Activated naive CD8-positive, alpha-beta T cell treated with anti-CD3 and anti-CD28 coated beads, Interleukin-2, amount 10 ng/mL, durations not matched to agents 7 days and 5 days (primary cell): ENCODE results near the gene EYA2. TPM values are rescaled to one million over a fixed set of nuclear protein-coding genes. Genes with fewer than 3 reads are reported as not detected.

Experiments
- ATAC-seq: fragments of 150-1000 bp; cut with Tn5 transposase; one replicate; pipeline ENCODE4 v1.10.0; 2021; ENCODE audit warnings: low read depth, moderate library complexity
- POLR2A ChIA-PET: fragments of 350-600 bp; sonication (Branson Sonifier 250); formaldehyde crosslinking; loops from one replicate; lab custom pipeline; 2021; ENCODE audit warnings: antibody characterized with exemption; lab: Charles Lee
- DNase-seq: peaks from one replicate; pipeline ENCODE4 v3.0.0; 2021
- H3K27ac Mint-ChIP-seq: one replicate; pipeline ENCODE4 v1.8.0; 2022; ENCODE audit warnings: mild to moderate bottlenecking, mixed read lengths
- H3K27me3 Mint-ChIP-seq: one replicate; pipeline ENCODE4 v1.8.0; 2022; ENCODE audit warnings: mild to moderate bottlenecking, moderate library complexity, mixed read lengths
- H3K36me3 Mint-ChIP-seq: one replicate; pipeline ENCODE4 v1.8.0; 2021; ENCODE audit warnings: mild to moderate bottlenecking, mixed read lengths
- H3K4me1 Mint-ChIP-seq: one replicate; pipeline ENCODE4 v1.8.0; 2021; ENCODE audit warnings: mixed read lengths
- H3K4me3 Mint-ChIP-seq: one replicate; pipeline ENCODE4 v1.8.0; 2022; ENCODE audit warnings: mild to moderate bottlenecking, moderate library complexity, mixed read lengths
- H3K9me3 Mint-ChIP-seq: one replicate; pipeline ENCODE4 v1.8.0; 2021; ENCODE audit warnings: mixed read lengths
- total RNA-seq, 2 experiments: library from RNA; stranded (reverse); gene quantifications; one replicate each; pipeline ENCODE4 v1.2.3, GENCODE V29; 2021

Gene EYA2
- total RNA-seq, 2 experiments from 2014 or later, result not detected

DNA sequence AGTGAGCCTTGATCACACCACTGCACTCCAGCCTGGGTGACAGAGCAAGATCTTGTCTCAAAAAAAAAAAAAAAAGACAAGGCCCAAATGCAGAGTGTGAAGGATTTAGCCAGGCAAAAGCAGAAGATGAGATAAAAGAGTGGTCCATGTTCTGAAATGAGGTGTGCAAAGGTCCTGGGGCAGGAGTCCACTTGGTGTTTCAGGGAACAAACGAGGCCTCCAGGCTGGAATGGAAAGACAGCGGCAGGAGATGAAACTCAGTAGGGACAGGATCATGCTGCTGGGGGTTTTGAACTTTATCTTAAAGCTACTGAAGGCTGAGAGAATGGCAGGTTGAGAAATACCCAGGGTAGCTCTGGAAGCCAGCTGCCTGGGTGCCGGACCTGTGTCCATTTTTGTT lies 283.6 kb downstream of the EYA2 start:
- no peaks in the 10 kb centered on the region for H3K36me3 Mint-ChIP-seq
- no peak overlapping the region for H3K27ac Mint-ChIP-seq
- H3K4me3 Mint-ChIP-seq, result no peak overlapping the region
- no peaks in the 10 kb centered on the region for H3K4me1 Mint-ChIP-seq
- ATAC-seq, result no peak
- peaks cover 7% of the 10 kb centered on the region for H3K27me3 Mint-ChIP-seq
- POLR2A ChIA-PET, result no interaction called here
- no peak for DNase-seq
- peaks cover 3% of the 10 kb centered on the region for H3K9me3 Mint-ChIP-seq

DNA sequence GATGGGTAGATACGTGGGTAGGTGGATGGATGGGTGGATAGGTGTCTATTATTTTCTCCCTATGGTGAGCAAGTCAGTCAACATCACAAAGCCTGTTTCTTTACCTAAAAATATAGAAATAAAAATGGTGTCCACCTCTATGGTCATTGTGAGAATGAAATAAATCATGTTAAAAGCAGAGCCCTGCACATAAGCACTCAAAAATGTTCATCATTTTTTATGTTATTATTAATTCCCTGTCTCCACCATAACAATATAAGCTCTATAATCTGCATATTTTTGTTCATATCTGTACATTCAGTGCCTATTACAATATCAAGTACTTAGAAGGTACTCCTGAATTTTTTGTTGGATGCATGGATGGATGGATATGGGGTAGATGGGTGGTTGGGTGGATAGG lies 284.2 kb downstream of the EYA2 start:
- DNase-seq (no peak), ATAC-seq (no peak)
- Mint-ChIP-seq H3K27ac (no peak overlapping the region), H3K36me3 (no peaks in the 10 kb centered on the region), H3K4me3 (no peak overlapping the region), H3K27me3 (peaks cover 7% of the 10 kb centered on the region), H3K4me1 (no peaks in the 10 kb centered on the region), H3K9me3 (peaks cover 3% of the 10 kb centered on the region)
- POLR2A ChIA-PET, result no interaction called here

DNA sequence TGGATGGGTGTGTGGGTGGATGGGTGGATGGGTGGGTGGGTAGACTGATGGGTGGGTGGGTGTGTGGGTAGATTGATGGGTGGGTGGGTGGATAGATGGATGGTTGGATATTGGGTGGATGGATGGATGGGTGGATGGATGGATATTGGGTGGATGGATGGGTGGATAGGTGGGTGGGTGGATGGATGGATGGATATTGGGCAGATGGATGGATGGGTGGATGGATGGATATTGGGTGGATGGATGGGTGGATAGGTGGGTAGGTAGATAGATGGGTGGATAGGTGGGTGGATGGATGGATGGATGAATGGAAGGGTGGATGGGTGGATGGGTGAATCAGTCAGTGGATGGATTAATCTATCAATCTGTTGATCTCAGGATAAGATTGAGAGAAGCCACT lies 284.6 kb downstream of the EYA2 start:
- Mint-ChIP-seq H3K4me1 (no peaks in the 10 kb centered on the region), H3K9me3 (peaks cover 3% of the 10 kb centered on the region), H3K27me3 (peaks cover 7% of the 10 kb centered on the region), H3K36me3 (no peaks in the 10 kb centered on the region), H3K4me3 (no peak overlapping the region), H3K27ac (no peak overlapping the region)
- POLR2A ChIA-PET, result no interaction called here
- DNase-seq (no peak), ATAC-seq (no peak)

DNA sequence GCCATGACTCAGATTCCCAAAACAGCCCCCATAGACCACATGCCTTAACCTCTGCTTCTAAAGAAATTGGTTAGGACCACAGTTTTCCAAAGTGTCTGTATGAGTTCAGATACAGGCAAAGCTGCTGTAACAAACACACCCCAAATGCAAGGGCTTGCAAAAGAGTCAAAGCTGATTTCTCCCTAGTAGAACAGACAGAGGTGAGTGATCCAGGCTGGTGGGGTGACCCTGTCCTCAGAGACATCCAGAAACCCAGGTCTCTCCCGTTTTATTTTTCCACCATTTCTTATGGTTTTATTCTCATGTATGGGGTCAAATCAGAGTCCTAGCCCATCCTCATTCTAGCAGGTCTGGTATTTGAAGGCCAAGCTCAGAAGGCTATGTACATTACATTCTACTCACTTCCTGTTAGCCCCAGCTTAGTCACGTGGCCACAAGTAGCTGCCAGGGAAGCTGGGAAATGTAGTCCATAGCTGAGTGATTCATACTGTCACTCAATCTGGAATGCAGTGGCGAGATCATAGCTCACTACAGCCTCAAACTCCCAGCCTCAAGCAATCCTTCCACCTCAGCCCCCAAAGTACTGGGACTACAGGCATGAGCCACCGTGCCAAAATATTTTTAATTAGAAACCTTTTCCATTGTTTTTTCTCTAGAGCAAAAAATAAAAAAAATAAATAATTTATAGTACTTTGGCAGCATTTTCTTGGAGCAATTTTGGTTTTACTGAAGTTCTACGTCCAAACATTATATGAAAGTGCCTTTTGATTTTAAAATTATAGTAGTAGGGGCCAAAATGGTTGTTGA lies 286.6 kb downstream of the EYA2 start:
- Mint-ChIP-seq H3K4me1 (peaks cover 2% of the 10 kb centered on the region), H3K9me3 (peaks cover 3% of the 10 kb centered on the region), H3K27ac (no peak overlapping the region), H3K4me3 (no peak overlapping the region), H3K36me3 (no peaks in the 10 kb centered on the region), H3K27me3 (peaks cover 8% of the 10 kb centered on the region)
- POLR2A ChIA-PET, result interaction anchor here (0.6 kb wide), 1 partner anchor 17 kb away, joined by 4 read pairs; no protein-coding TSS in a partner anchor
- no peak for DNase-seq
- ATAC-seq, result peak; percentile 71

DNA sequence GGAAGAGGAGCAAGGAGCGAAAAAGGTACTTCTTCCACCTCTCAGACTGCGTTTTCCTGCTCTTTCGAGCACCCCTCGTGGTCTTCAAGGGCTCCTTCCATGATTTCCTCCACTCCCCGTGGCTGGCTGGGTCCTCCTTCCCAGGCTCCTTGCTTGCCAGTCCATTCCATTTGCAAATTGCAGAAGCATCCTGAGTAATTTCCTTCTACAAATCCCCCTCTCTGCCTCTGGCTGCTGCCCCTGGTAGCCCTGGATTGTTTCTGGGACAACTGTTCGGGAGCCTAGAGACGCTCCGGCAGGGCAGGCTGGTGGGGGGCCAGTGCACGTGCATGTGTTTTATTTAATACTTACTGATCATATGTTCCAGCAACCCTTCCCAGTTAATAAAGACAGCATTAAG lies 288.7 kb downstream of the EYA2 start:
- H3K4me1 Mint-ChIP-seq, result peaks cover 4% of the 10 kb centered on the region
- POLR2A ChIA-PET, result interaction anchor here (0.6 kb wide), 1 partner anchor 42 kb away, joined by 3 read pairs; no protein-coding TSS in a partner anchor
- DNase-seq (no peak), ATAC-seq (no peak)
- H3K4me3 Mint-ChIP-seq, result no peak overlapping the region
- peaks cover 6% of the 10 kb centered on the region for H3K27me3 Mint-ChIP-seq
- peaks cover 3% of the 10 kb centered on the region for H3K9me3 Mint-ChIP-seq
- no peaks in the 10 kb centered on the region for H3K36me3 Mint-ChIP-seq
- H3K27ac Mint-ChIP-seq, result no peak overlapping the region

DNA sequence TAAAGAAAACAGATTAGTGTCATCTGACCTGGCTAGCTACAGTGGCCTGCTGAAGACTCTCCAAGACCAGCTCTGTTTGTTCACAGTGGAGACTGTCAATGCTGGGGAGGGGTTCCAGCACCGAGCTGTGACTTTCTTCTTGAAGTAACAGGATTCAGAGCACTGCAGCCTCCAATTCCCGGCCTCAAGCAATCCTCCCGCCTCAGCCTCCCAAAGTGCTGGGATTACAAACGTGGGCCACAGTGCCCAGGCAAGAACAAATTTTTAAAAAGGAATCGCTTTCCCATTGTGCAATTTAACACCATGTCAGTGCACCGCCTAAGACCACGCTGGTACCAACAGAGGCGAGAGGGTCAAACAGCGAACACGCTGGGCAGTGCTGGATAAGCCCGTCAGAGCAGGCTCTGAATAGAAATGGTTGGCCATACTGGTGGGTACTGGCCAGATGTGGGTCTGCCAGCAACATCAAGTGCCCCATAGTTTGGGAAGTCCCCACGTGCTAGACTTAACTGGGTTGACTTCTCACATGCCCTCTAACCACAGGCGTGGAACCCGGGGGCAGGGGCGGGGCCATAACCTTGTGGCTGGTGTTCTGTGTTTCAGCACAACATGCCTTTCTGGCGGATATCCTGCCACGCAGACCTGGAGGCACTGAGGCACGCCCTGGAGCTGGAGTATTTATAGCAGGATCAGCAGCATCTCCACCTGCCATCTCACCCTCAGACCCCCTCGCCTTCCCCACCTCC lies 293.0 kb downstream of the EYA2 start:
- POLR2A ChIA-PET, result no interaction called here
- no peak overlapping the region for H3K27ac Mint-ChIP-seq

DNA sequence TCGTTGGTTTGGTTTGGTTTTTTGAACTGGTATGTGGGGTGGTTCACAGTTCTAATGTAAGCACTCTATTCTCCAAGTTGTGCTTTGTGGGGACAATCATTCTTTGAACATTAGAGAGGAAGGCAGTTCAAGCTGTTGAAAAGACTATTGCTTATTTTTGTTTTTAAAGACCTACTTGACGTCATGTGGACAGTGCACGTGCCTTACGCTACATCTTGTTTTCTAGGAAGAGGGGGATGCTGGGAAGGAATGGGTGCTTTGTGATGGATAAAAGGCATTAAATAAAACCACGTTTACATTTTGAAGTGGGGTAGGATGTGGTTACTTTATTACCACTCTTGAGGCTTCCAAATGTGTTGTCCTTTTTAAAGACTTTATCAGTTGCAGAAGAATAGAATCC lies 293.9 kb downstream of the EYA2 start:
- Mint-ChIP-seq H3K4me3 (peak overlapping the region; percentile 34), H3K36me3 (no peaks in the 10 kb centered on the region), H3K4me1 (peaks cover 12% of the 10 kb centered on the region), H3K27ac (no peak overlapping the region), H3K9me3 (no peaks in the 10 kb centered on the region), H3K27me3 (peaks cover 8% of the 10 kb centered on the region)
- DNase-seq (no peak), ATAC-seq (no peak)
- POLR2A ChIA-PET, result no interaction called here

More for the DNA sequence above, 293.0 kb downstream of the EYA2 start:
- Mint-ChIP-seq H3K27me3 (peaks cover 7% of the 10 kb centered on the region), H3K4me3 (no peak overlapping the region), H3K4me1 (peaks cover 12% of the 10 kb centered on the region), H3K36me3 (no peaks in the 10 kb centered on the region), H3K9me3 (no peaks in the 10 kb centered on the region)
- ATAC-seq (peak; percentile 18), DNase-seq (no peak)

DNA sequence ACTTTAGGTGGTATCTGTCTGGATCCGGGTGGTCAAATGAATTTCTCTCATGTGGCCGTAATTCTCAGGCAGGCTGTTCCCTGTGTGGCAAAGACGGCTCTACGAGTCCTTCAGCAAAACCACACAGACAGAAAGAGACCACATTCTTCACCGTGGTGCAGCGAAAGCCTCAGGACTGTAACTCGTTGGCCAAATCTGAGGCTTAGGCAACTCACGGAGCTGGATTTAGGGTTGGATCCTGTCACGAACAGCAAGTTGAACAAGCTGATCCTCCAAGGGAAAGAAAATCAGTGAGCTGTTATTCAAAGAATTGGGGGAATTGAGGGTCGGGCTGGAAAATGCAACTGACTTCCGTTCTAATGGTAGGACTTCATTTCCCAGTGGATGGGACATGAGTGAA lies 294.4 kb downstream of the EYA2 start:
- POLR2A ChIA-PET, result no interaction called here
- DNase-seq (no peak), ATAC-seq (no peak)
- Mint-ChIP-seq H3K4me1 (peaks cover 12% of the 10 kb centered on the region), H3K9me3 (no peaks in the 10 kb centered on the region), H3K27ac (no peak overlapping the region), H3K4me3 (no peak overlapping the region), H3K27me3 (peaks cover 8% of the 10 kb centered on the region), H3K36me3 (no peaks in the 10 kb centered on the region)

DNA sequence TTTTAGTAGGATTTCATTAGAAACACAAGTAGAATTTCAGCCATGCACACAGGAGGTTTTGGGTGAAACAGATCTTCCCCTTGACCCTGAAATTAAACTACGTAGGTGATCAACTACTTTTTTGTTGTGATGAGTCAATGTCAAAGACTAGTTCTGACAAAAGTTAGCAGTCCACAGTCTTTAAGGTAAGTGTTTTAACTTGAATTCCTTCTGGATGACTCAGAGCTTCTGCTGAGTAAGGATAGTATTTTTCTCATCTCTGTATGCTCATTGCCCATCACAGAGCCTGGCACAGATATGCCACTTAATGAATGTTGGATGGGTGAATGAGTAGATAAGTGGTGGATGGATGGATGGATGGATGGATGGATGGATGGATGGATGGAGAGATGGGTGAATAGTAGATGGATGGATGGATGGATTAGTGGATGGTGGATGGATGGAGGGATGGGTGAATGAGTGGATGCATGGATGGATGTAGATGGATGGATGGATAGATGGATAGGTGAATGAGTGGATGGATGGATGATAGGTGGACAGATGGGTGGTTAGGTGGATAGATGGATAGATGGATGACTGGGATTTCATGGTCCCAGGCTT lies 296.5 kb downstream of the EYA2 start:
- ATAC-seq (no peak), DNase-seq (no peak)
- POLR2A ChIA-PET, result no interaction called here
- Mint-ChIP-seq H3K36me3 (no peaks in the 10 kb centered on the region), H3K4me3 (no peak overlapping the region), H3K27me3 (peaks cover 4% of the 10 kb centered on the region), H3K4me1 (peaks cover 10% of the 10 kb centered on the region), H3K27ac (no peak overlapping the region), H3K9me3 (no peaks in the 10 kb centered on the region)

DNA sequence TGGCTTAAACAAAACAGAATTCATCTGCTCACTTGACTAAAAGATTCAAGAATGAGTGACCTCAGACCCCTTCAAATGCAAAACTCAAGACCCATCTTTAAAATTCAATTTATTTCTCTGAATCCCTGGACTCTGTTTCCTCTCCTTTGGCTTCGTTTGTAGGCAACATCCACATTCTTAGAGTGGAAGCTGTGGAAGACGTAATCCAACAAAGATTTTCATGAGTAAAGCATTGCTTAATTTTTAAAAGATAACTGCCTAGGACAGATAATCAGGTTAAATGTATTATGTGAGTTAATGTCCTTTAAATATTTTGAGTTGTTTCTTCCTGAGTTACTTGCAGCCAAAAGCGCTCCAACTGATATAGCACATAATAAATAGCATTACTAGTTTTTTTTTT lies 297.3 kb downstream of the EYA2 start:
- no peaks in the 10 kb centered on the region for H3K9me3 Mint-ChIP-seq
- peaks cover 16% of the 10 kb centered on the region for H3K4me1 Mint-ChIP-seq
- ATAC-seq (no peak), DNase-seq (no peak)
- POLR2A ChIA-PET, result interaction anchor here (0.7 kb wide), 1 partner anchor 1625 kb away, joined by 3 read pairs; no protein-coding TSS in a partner anchor
- no peaks in the 10 kb centered on the region for H3K36me3 Mint-ChIP-seq
- H3K4me3 Mint-ChIP-seq, result no peak overlapping the region
- no peak overlapping the region for H3K27ac Mint-ChIP-seq
- H3K27me3 Mint-ChIP-seq, result peaks cover 4% of the 10 kb centered on the region

DNA sequence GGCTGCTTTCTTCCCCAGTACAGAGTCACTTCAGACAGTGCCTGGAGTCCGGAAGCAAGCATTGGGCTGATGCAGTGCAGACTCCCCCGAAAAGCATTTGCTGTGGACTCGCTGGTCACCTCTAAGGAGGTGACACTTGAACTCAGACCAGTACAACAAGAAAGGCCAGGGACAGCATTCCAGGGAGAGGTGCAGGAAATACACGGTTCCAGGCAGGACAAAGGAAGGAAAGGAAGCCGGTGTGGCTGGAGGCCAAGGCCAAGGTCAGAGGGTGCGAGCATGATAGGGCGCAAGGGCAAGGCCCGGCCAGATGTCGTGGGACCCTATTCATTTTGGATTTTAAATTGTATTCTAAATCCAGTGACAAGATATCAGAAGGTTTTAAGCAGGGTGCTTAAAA lies 300.9 kb downstream of the EYA2 start:
- Mint-ChIP-seq H3K4me3 (no peak overlapping the region), H3K4me1 (peaks cover 9% of the 10 kb centered on the region), H3K9me3 (no peaks in the 10 kb centered on the region), H3K27ac (no peak overlapping the region), H3K27me3 (peaks cover 5% of the 10 kb centered on the region), H3K36me3 (no peaks in the 10 kb centered on the region)
- no peak for ATAC-seq
- POLR2A ChIA-PET, result no interaction called here
- no peak for DNase-seq

DNA sequence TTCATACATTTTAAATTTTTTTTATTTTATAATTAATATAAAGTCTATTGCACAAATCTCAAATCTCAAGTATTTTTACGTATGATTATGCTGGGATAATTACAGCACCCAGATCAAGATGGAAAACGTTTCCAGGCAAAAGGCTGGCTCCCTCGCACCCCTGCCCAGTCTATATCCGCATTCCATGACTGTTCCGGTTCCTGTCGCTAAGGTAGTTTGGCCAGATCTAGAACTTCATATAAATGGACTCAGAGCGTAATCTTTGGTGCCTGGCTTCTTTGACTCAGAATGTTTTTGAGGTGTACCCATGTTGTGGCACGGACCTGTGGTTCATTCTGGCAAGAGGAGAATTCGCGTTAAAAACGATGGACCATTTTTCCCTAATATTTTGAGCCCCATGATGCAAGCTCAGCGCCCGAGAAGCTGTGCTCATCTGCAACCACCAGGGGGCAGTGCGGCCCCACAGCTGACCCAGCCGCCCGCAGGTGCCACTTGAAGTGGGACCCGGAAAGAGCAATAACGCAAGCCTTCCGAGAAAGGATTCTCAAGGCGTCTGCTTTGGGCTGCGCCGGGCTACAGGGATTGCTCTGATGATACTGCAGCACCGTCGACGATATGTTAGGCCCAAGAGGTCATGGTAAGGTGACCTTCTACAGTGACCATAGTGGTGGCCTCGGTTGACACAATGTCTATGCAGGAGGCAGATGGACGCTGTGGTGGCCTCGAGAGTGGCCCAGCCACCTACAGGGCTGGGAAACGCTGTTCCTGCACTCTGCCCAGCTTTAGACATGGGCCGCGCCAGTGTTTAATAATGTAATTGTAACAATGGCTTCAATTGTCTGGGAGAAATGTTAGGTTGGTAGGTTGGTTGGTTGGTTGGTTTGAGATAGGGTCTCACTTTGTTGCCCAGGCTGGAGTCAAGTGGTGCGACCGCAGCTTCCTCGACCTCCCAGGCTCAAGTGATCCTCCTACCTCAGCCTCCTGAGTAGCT lies 301.7 kb downstream of the EYA2 start:
- H3K4me1 Mint-ChIP-seq, result peaks cover 9% of the 10 kb centered on the region
- ATAC-seq, result peak; percentile 84
- DNase-seq, result peak; percentile 89
- H3K27me3 Mint-ChIP-seq, result peaks cover 5% of the 10 kb centered on the region
- no peaks in the 10 kb centered on the region for H3K9me3 Mint-ChIP-seq
- POLR2A ChIA-PET, result no interaction called here
- H3K4me3 Mint-ChIP-seq, result peak overlapping the region; percentile 8
- no peaks in the 10 kb centered on the region for H3K36me3 Mint-ChIP-seq
- no peak overlapping the region for H3K27ac Mint-ChIP-seq
